Fibroblast of upper back skin (primary cell): Measurements from ENCODE around the gene NBEA.

Source experiments
- DNase-seq: peaks from one replicate; pipeline ENCODE4 v3.0.0-alpha.2; 2013

Gene NBEA

GRCh38 chr13:35191883-35192282, 249.8 kb downstream of the NBEA start:
- DNase-seq: peak; percentile 4

GRCh38 chr13:35198613-35199200, 256.6 kb downstream of the NBEA start:
- no peak for DNase-seq

GRCh38 chr13:35208587-35208986, 266.5 kb downstream of the NBEA start:
- peak; percentile 28 for DNase-seq

GRCh38 chr13:35210261-35210660, 268.2 kb downstream of the NBEA start:
- DNase-seq: peak; percentile 18

- no peak for DNase-seq
Measured at GRCh38 chr13:35211949-35212348, 269.9 kb downstream of the NBEA start.

- DNase-seq: no peak
Measured at GRCh38 chr13:35213911-35214310, 271.8 kb downstream of the NBEA start.

- no peak for DNase-seq
Measured at GRCh38 chr13:35216131-35216530, 274.1 kb downstream of the NBEA start.

- DNase-seq: no peak
Measured at GRCh38 chr13:35219021-35219420, 277.0 kb downstream of the NBEA start.

- no peak for DNase-seq
Measured at GRCh38 chr13:35225159-35225558, 283.1 kb downstream of the NBEA start.

GRCh38 chr13:35225582-35225981, 283.5 kb downstream of the NBEA start:
- no peak for DNase-seq

GRCh38 chr13:35228536-35228935, 286.5 kb downstream of the NBEA start:
- DNase-seq: no peak

GRCh38 chr13:35231426-35231825, 289.4 kb downstream of the NBEA start:
- DNase-seq: no peak

GRCh38 chr13:35238274-35238673, 296.2 kb downstream of the NBEA start:
- no peak for DNase-seq

GRCh38 chr13:35252536-35253205, 310.6 kb downstream of the NBEA start:
- no peak for DNase-seq

GRCh38 chr13:35255241-35255640, 313.2 kb downstream of the NBEA start:
- no peak for DNase-seq

- DNase-seq: no peak
Measured at GRCh38 chr13:35256459-35257148, 314.5 kb downstream of the NBEA start.

- DNase-seq: no peak
Measured at GRCh38 chr13:35260316-35260715, 318.2 kb downstream of the NBEA start.

GRCh38 chr13:35266412-35266811, 324.3 kb downstream of the NBEA start:
- DNase-seq: no peak

- no peak for DNase-seq
Measured at GRCh38 chr13:35278917-35279316, 336.8 kb downstream of the NBEA start.

- no peak for DNase-seq
Measured at GRCh38 chr13:35279500-35279899, 337.4 kb downstream of the NBEA start.

- DNase-seq: no peak
Measured at GRCh38 chr13:35283856-35284255, 341.8 kb downstream of the NBEA start.

GRCh38 chr13:35285677-35286076, 343.6 kb downstream of the NBEA start:
- DNase-seq: peak; percentile 1

GRCh38 chr13:35292329-35292728, 350.3 kb downstream of the NBEA start:
- DNase-seq: no peak

- DNase-seq: peak; percentile 42
Measured at GRCh38 chr13:35293579-35294226, 351.6 kb downstream of the NBEA start.
